ENCODE measurements around the gene TXNDC12.
"Not testable (repeated sequence)": the region's sequence is repeated elsewhere in the genome, so short reads cannot be mapped to it uniquely, and the experiment has no call there.

- not testable (repeated sequence) for TF ChIP-seq CTCF (IDR thresholded peaks at IDR 0.05; ENCODE audit: low read length); EZH2 (optimal IDR thresholded peaks at IDR 0.05; ENCODE audit: low read depth, low read length)
Measured at GRCh38 chr1:52028839-52029238, 26.2 kb downstream of the TXNDC12 start.

Data from MM.1S (cell line).